HG02678 (cell line): Measurements from ENCODE around the gene LGALS4.
"Not testable (repeated sequence)": the region's sequence is repeated elsewhere in the genome, so short reads cannot be mapped to it uniquely, and the experiment has no call there.

Source experiments
- ATAC-seq: cut with Tn5 transposase; IDR thresholded peaks from one replicate; pipeline ENCODE4 v1.9.1; 2021; ENCODE audit warnings: mild to moderate bottlenecking, moderate library complexity; ENCODE audit not compliant: unreplicated experiment

Gene LGALS4

DNA sequence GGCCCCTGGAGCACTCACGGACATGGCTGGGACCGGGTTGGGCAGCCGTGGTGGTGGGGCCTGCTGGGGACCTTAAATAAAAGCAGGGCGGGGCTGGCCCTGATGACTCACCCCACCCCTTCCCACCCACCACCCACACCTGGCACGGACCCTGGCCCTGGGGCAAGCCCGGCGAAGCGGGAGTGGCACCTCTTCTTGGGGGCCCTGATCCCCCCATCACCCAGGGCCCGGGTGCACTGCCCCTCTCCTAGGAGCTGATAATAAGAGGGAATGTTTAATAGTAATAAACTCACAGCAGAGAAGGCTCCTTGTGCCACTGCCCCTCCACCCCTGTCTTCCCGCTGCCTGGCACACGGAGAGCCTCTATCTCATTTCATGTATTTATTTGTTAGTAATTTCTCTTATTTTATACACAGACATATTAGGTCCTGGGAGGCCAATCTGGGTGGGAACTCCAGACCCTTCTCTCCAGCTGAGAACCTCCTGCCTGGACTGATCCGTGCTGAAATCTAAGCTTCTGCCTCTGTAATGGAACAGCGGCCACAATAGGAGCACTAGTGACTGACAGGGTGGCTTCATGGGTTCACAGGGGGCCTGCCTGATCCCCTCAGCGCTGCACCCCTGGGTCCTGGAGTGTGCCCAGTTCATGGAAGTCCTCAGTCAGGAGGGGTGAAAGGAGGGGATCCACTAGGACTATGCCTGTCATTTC lies 39.1 kb downstream of the LGALS4 start, which contains the start of gene LGALS7:
Gene LGALS7 (minus strand): TSS at position 49 of the 709 bp plus-strand sequence. CDS start 25 bp downstream, at position 24.
- no peak for ATAC-seq

DNA sequence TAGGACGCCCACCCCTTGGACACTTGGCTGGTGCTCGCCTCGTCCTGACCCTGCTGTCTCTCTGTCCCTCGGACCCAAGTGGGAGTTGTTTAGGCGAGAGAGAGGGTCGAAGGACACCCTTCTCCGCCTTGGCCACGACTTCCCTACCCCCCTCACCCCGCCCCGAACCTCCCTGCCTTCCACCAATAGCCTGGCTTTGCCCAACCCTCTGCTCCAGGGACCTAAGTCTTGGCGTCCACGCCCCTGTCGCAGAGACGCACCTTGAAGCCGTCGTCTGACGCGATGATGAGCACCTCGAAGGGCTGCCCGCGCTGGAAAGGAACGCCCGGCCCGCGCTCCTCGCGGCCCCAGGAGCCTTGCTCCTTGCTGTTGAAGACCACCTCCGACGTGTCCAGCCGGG lies 41.2 kb downstream of the LGALS4 start:
- ATAC-seq, result not testable (repeated sequence)

DNA sequence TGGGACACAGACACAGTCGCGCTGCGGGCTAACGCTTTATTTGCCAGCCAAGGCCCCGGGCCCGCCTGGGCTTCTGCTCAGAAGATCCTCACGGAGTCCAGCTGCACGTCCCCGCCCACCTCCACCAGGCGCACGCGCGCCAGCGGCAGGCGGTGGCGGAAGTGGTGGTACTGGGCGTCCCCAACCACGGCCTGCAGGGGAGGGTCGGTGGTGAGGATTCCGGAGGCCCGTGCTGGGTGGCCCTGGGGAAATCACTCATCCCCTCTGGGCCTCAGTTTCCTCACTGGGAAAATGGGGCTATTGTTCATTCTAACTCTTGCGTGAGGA lies 41.8 kb downstream of the LGALS4 start:
- ATAC-seq, result peak; percentile 70

DNA sequence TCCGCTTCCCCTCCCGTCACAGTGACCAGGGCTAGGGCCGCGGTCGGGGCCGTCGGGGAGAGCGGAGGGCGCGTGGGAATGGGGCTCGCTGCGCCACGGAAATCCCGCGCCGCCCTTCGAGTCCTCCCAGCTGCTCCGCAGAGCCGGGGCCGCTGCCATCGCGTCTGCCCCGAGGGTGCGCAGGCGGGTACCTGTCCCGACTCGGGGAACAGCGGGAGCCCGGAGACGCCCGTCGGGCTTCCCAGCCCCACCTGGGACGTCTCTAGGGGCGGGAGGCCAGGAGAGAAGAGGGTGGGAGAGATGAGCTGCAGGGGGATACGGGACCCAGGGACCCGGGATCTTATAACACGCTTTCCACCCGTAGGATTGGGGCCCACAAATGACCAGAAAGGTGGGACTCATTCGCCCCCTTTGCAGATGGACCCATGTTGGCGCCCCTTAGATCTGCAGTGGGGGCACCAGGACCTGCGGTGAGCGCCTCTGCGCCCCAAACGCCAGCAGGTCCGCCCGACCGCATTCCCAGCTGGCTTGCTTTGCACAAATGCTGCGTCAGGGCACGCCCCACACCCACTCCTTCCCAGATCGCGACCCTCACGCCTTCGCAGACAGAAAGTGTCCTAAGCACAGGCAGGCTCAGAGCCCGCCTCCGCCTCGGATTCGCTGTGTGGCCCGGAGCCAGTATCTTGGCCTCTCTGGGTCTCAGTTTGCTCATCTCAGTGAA lies 42.4 kb downstream of the LGALS4 start:
- ATAC-seq, result peak; percentile 27

DNA sequence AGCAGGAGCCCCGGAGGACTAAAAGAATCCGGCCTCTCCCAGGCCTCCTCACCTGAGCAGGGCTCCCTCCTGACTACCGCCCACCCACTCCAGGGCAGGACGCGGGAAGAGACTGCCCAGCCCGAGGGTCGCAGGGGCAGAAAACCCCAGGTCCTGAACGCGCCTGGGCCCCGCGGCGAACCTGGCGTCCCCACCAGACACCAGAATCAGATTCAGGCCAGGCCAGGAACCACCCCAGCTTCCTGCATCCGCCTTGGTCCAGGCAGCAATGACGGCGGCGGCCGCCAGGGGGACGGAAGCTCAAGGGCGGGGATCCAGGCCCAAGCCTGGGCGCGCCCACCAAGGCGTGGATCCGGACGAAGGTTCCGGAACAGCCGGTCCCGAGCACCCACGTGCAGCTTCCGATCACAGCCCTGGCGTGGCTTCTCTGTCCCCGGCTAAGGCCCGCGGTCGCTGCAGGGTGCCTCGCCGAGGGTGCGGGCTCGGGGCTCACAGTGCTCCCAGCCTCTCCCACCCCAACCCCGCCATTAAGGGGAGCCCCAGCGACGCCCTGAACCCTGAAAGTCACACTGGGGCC lies 43.0 kb downstream of the LGALS4 start:
- peak; percentile 60 for ATAC-seq

DNA sequence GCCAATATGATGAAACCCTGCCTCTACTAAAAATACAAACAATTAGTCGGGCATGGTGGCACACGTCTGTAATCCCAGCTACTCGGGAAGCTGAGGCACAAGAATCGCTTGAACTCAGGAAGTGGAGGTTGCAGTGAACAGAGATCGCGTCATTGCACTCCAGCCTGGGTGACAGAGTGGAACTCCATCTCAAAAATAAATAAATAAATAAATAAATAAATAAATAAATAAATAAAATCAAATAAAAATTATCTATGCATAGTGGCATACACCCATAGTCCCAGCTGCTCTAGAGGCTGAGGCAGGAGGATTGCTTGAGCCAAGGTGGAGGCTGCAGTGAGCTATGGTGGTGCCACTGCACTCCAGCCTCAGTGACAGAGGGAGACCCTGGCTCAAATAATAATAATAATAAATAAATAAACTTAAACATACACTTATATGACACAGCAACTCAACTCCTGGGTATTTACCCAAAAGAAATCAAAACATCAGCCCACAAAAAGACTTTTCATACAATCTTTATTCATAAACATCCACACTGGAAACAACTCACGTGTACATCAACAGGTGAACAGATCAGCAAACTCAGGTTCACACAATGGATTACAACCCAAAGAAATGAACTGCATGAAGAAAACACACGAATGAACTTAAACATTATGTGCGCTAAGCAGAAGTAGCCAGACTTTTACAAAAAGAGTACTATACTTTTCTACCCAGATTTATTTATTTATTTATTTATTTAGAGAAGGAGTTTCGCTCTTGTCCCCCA lies 46.3 kb downstream of the LGALS4 start:
- ATAC-seq, result no peak

DNA sequence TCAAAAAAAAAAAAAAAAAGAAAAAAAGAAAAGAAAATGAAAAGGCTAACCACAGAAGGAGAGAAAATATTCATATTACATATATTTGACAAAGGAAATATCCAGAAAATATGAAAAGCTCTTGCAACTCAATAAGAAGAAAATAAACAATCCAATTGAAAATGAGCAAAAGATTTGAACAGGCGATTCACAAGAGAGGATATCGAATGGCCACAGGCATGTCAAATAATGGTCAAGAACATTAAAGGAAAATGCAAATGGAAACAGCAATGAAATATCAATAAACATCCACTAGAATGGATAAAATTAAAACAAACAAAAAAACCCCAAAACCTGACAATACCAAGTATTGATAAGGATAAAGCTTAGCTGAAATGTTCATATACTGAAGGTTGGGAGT lies 47.5 kb downstream of the LGALS4 start:
- no peak for ATAC-seq

DNA sequence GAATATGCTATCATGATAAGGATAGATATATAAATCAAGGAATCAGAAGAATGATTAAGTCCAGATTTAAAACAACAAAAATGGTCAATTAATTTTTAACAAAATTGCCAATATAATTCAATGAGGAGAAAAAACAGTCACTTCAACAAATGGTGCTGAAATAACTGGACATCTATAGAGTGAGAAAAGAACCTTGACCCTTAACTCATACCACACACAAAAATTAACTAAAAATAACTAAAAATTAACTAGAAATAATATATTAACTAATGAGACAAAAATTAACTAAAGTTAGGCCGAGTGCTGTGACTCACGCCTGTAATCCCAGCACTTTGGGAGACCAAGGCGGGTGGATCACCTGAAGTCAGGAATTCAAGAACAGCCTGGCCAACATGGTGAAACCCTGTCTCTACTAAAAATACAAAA lies 48.9 kb downstream of the LGALS4 start:
- ATAC-seq, result no peak

DNA sequence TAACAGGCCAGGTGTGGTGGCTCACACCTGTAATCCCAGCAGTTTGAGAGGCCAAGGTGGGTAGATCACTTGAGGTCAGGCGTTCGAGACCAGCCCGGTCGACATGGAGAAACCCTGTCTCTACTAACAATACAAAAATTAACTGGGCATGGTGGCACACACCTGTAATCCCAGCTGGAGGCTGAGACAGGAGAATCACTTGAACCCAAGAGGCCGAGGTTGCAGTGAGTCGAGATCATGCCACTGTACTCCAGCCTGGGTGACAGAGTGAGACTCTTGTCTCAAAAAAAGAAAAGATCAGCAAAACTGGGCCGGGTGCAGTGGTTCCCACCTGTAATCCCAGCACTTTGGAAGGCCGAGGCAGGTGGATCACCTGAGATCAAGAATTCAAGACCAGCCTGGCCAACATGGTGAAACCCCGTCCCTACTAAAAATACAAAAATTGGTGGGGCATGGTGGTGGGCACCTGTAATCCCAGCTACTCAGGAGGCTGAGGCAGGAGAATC lies 50.8 kb downstream of the LGALS4 start:
- ATAC-seq, result not testable (repeated sequence)

DNA sequence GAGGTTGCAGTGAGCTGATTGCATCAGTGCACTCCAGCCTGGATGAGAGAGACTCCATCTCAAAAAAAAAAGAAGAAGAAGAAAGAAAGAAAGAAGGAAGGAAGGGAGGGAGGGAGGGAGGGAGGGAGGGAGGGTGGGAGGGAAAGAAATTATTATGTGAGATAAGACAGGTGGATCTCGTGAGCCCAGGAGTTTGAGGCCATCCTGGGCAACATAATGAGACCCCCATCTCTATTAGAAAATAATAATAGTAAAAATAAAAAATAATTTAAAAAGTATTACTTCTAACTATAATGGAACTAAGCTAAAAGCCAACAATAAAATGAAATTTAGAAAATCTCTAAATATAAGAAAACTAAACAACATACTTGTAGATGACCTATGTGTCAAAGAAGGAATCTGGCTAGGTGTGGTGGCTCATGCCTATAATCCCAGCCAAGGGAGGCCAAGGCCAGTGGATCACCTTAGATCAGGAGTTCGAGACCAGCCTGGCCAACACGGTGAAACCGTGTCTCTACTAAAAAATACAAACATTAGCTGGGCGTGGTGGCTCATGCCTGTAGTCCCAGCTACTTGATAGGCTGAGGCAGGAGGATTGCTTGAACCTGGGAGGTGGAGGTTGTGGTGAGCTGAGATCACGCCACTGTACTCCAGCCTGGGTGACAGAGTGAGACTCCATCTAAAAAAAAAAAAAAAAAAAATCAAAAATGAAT lies 51.8 kb downstream of the LGALS4 start:
- not testable (repeated sequence) for ATAC-seq

DNA sequence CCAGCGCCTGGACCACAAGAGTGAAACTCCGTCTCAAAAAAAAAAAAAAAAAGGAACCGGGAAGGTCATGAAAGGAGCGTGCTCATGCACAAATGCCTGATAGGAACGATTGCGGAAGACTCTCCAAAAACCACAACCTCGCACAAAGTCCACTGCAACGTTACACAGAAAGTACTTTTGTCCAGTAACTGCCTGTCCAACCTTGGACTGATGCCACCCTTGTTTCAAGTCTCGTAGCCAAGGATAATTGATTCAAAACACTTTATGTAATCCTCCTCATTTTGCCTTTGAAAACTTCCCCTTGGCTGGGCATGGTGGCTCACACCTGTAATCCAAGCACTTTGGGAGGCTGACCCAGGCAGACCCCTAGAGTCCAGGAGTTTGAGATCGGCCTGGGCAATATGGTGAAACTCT lies 53.1 kb downstream of the LGALS4 start:
- ATAC-seq, result no peak

DNA sequence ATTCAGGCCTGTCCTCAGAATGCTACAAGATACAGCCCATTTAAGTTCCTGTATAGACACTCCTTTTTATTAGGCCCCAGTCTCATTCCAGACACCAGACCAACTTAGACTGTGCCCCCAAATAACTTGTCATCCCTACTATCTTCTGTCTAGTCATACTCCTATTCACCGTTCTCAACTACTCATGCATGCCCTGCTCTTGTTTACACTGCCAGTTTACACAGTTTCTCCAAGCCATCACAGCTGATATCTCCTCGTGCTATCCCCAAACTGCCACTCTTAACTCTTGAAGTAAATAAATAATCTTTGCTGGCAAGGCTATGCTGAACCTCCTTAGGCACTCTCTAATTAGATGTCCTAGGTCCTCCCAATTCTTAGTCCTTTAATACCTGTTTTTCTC lies 58.5 kb downstream of the LGALS4 start:
- ATAC-seq, result not testable (repeated sequence)

DNA sequence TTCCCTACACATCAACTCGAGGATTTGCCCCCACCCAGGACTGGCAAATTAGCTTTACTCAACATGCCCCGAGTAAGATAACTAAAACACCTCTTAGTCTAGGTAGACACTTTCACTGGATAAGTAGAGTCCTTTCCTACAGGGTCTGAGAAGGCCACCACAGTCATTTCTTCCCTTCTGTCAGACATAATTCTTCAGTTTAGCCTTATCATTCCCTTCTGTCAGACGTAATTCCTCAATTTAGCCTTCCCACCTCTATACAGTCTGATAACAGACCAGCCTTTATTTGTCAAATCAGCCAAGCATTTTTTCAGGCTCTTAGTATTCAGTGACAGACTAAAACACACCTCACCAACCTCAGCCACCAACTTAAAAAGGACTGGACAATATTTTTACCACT lies 59.0 kb downstream of the LGALS4 start:
- not testable (repeated sequence) for ATAC-seq
